GM19452 (cell line): Measurements from ENCODE around the gene RBM22.

ENCODE experiments used
- ATAC-seq: cut with Tn5 transposase; IDR thresholded peaks from one replicate; pipeline ENCODE4 v1.9.1; 2021; ENCODE audit not compliant: unreplicated experiment

RBM22 gene

DNA sequence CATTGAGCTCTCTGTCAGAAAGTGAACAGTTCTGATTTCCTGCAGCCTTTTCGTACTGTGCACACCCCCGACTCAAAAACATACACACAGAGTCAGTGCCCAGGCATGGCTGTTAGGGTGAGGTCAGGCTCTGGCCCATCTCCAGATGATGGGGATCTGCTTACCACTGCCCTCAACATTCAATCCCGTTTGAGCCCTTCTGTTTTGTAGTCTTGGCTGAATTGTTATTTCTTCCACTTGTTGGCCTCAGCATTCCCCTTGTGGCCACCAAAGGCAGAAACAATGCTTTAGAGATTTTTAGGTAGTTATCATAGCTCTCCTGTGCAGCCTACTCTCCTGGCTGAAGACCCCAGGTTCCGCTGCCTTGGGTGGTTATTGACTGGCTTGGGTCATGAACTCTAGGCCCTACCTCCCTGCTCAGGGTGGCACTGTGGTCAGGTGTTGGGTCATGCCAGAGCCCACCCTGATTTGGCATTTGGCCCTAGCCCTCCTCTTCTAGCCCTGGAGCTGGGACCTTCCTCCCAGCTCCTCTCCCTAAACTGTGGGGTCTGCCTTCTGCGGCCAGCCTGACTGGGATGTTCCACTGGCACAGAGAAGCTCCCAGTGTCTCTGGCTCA is 47.6 kb downstream of the RBM22 start:
- ATAC-seq, result no peak

DNA sequence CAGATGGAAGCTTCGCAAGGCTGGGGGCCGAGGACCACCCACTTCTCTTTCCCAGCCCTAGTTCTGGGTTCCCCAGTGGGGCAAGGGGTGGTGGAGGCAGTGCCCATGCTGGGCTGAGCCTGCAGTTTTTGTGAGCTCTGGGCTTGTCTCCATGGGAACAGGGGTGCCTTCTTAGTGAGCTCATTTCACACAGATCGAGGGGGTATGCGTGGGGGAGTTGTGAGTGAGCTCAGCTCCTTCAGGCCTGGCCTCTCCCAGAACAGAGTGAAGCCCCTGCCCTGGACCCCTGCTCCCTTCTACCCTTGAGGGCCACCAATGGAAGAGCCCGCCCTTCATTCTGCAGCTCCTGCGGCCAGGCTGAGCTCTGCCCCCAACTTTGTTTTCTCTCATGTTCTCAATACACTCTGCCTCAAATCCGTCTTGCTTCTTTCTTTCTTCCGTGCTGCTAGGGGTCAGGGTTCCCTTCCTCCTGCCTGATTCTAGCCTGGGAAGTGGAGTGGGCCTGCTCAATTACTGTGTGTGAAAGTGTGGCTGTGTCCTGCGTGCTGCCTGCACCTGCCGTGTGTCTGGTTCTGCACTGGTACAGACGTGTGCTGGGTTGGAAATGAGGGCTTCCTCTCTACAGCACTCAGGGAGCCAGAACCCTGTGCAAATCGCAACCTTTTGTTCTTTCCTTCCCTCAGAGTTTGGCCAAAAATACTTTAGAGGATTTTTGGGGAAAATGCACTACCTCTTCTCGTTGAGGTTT is 48.8 kb downstream of the RBM22 start:
- ATAC-seq, result no peak

DNA sequence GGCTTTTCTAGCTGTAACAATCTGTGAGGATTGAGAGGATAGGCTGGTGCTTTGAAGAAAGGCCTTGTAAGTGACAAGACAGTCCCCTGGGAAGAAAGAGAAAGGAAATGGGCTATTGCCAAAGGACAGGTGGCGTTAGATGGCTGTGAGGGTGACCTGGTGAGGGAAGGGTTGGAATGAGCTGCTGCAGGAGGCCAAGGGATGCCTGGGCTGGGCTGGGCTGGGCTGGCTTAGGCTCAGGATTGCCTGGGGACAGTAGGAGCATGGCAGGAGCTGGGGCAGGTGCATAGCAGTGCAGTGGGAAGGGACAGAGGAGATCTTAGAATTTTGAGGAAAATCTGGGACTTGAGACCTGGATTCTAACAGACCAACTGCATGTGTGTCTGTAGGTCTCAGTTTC is 49.5 kb downstream of the RBM22 start:
- ATAC-seq, result no peak

DNA sequence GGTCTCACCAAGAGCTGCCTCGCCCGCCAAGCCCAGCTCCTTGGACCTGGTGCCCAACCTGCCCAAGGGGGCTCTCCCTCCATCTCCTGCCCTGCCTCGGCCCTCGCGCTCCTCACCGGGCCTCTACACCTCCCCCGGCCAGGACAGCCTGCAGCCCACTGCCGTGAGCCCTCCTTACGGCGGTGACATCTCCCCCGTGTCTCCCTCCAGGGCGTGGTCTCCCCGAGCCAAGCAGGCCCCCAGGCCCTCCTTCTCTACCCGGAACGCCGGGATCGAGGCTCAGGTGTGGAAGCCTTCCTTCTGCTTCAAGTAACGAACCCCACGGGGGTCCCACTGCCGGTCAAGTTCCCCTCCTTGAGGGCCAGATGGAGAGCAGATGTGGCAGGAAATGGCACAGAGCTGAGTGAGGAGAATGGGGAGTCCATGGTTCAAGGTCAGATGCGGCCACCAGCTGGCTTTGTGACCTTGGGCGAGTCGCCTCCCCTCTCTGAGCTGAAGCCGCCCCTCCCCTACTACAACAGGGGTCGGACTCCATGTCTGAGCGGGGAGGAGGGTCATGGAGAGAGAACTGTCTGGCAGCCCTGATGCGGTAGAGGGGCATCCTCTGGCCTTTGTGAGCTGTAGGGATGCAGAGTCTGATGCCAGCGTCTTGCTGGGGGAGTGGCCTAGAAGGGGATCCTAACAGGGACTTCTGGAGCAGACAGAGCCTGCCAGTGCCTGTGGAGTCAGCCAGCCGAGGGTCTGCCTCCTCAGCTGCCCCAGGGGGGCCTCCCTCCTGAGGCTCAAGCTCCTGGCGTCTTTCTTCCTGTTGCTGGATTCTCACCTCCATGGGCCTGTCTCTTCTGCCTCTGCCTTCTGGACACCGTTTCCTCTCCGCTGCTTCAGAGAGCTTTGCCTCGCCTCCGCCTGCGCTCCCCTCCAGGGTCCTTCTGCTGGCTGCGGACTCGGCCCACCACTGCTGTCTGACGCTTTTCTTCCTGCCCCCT is 50.5 kb downstream of the RBM22 start:
- ATAC-seq, result no peak

DNA sequence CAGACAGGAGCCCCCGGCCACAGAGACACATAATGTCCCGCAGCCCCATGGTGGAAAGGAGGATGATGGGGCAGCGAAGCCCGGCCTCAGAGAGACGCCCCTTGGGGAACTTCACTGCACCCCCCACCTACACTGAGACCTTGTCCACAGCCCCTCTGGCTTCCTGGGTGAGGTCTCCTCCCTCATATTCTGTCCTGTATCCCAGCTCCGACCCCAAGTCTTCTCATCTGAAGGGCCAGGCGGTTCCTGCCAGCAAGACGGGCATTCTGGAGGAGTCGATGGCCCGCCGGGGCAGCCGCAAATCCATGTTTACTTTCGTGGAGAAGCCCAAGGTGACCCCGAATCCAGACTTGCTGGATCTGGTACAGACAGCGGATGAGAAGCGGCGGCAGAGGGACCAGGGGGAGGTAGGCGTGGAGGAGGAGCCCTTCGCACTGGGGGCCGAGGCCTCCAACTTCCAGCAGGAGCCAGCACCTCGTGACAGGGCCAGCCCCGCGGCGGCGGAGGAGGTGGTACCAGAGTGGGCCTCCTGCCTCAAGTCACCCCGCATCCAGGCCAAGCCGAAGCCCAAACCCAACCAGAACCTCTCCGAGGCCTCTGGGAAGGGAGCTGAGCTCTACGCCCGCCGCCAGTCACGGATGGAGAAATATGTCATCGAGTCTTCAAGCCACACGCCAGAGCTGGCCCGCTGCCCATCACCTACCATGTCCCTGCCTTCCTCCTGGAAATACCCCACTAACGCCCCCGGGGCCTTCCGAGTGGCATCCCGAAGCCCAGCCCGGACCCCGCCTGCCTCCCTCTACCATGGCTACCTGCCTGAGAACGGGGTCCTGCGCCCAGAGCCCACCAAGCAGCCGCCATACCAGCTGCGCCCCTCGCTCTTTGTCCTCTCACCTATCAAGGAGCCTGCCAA is 51.5 kb downstream of the RBM22 start:
- no peak for ATAC-seq

DNA sequence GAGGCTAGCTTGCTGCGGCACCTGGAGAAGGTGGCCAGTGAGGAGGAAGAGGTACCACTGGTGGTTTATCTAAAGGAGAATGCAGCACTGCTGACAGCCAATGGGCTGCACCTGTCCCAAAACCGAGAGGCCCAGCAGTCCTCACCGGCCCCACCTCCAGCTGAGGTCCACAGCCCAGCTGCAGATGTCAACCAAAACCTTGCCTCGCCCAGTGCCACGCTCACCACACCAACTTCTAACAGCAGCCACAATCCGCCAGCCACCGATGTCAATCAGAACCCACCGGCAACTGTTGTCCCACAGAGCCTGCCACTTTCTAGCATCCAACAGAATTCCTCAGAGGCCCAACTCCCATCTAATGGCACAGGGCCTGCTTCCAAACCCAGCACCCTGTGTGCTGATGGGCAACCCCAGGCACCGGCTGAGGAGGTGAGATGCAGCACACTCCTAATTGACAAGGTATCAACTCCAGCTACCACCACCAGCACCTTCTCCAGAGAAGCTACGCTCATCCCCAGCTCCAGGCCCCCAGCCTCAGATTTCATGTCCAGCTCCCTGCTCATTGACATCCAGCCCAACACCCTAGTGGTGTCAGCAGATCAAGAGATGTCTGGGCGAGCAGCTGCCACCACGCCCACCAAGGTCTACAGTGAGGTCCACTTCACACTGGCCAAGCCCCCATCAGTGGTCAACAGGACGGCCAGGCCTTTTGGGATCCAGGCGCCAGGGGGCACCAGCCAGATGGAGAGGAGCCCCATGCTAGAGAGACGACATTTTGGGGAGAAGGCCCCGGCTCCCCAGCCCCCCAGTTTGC is 52.4 kb downstream of the RBM22 start:
- ATAC-seq, result no peak

DNA sequence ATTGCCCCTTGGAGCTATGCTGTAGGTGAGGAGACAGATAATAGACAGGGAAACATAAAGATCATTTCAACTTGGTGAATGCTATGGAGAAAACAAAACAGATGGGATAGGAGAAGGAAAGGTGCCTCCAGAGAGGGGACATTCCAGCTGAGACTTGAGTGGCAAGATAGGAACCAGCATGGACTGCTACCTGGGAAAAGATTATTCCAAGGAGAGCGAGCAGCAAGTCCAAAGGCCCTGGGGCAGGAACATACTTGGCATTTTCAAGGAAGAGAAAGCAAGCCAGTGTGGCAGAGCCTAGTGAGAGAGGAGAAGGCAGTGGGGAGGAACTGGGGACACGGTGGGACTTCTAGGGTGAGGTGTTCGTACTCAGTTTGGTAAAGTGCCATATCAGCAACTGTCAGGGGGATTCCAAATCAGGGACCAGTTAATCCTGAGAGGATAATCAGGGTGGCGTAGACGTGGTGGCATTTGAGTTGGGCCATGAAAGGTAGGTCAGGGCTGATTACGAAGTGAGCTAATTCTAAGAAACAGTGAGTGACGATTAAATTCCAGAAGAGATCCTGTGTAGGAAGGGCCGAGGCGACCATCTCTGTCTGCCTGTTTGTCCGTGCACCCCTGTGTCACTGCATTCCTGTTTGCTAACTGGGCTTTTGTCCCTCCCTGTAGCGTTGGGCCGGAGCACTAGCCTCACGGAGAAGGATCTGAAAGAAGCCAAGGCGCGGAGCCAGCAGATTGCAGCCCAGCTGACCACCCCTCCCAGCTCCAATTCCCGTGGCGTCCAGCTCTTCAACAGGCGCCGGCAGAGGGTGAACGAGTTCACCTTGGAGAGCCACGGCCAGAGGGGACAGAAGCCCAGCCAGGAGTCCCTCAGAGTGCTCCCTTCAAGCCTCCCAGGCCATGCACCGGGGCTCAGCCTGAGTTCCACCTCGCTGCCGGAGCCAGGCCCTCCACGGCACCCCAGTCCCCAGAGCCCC is 53.3 kb downstream of the RBM22 start:
- ATAC-seq, result no peak

DNA sequence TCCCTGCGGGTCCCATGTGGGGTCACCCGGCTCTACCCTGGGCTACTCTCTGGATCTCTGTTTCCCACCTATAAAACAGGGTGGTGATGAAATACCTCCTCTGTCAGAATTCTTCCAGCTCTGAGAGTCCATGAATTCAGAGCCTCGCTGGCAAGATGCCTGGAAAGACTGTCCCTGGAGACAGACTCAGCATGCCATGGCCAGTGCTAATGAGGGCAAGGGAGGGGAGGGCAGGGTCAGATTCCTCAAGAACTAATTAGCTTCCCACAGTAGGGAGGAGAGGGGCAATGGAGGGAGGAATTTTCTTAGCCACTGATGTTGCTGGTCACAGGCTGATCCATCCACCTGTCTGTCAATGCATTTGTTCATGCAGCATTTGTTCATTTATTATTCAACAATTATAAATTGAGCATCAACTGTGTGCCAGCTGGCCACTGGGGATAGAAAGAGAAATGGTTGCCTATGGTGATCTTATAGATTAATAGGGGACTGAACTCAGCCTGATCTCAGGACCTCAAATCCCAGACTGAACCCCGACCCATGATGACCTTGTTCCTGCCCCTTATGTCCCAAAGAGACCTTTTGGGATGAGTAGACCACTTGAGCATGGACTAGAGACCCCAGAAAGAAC is 55.7 kb downstream of the RBM22 start:
- no peak for ATAC-seq

DNA sequence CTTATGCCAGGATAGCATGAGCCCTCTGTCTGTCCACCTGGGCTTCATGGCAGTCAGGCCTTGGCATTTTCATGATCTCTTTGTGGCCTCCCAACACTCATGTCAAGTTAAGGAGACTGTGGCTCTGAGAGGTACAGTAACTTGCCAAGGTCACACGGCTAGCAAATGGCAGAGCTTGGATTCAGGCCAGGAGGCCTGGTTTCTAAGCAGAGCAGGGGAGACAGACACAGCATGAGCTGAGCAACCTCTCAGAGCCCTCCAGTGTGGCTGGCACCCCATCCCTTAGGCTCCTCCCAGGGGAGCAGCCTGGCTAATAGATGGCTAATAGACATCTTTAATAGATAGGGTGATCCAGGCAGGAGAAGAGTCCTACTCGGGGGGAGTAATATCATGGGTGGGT is 56.3 kb downstream of the RBM22 start:
- no peak for ATAC-seq

DNA sequence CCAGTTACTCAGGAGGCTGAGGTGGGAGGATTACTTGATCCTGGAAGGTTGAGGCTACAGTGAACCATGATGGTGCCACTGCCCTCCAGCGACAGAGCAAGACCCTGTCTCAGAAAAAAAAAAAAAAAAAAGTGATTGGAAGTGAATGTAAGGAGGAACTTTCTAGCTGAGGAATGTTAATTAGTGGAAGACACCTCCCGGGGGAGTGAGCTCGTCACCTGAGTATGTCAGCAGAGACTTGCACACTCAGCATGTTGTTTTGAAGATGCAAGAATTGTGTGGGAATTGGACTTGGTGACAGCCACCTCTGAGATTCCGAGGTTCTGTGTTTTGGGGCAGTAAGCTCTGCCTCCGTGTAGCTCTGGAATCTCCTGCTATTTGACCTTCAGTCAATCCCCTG is 56.8 kb downstream of the RBM22 start:
- ATAC-seq, result no peak

DNA sequence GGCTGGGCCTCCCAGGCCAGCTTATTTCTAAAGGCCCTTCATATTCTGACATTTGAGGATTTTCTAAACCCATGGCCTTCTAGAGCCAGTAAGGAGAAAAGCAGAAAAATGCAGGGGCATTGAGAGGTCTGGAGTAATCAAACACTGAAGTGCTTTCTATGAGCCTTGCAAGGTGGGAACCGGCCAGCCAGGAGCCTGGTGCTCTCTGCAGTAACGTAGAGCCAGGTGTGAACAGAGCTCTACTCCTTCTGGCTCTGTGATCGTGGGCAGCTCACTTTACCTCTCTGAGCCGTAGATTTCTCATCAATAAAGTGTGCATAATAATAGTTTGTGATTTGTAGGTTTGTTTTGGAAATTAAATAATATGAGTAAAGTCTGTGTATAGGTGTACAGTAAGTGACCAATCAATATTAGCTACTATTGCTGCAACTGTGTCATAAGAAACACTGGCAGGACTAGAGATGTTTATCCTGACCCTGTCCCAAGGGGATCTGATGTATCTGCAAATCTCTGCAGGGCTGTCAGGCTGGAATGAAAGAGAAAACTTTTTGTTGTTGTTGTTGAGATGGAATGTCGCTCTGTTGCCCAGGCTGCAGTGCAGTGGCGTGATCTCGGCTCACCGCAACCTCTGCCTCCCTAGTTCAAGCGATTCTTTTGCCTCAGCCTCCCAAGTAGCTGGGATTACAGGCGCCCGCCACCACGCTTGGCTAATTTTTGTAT is 57.7 kb downstream of the RBM22 start:
- ATAC-seq, result no peak

DNA sequence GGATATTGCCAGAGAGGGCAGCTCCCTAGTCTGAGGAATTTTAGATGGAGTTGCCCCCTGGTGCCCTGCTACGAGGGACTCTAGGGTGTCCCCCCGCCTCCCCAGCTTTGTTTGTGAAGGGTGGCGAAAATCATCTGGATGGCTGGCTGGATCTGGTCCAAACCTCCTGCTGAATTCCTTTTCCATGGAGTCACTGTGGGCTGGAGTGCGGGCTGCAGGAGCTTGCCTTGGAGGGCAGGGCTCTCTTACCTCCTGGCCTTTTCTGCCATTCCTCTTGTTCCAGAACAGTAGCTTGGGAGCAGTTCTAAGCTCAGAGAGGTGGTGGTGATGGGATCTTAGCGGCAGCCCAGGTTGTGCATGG is 58.3 kb downstream of the RBM22 start:
- ATAC-seq, result no peak

DNA sequence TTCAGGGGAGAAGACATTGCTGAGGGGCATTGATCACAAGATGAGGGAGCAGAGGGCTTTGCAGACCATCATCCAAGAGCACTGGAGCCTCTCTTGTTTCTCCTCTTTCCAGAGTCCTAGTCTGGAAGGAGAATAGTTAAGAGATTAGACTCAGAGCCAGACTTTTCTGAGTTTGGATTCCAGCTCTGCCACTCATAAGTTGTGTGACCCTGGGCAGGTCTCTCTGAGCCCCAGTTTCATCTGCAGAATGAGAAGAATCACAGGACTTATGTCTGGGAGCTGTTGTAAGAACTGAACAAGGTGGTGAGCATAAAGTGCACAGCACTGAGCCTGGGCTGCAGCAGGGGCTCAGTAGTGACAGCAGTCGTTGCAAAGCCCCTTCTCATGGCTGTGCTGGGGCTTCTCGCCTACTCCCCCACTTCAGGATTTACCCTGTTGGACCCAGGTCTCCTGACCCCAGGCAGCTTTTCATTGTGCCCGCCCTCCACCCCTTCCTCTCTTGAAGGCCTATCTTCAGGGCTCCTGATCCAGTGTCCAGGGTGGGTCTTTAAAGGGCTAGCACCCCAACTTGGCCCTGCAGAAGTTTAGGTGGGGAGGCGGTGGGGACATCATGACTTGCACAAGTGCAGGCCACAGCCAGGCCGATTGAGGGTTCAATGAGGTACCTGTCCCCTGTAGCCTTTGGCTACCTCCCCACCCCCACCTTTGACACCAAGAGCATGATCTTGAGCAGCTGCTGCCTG is 58.9 kb downstream of the RBM22 start:
- ATAC-seq, result no peak

DNA sequence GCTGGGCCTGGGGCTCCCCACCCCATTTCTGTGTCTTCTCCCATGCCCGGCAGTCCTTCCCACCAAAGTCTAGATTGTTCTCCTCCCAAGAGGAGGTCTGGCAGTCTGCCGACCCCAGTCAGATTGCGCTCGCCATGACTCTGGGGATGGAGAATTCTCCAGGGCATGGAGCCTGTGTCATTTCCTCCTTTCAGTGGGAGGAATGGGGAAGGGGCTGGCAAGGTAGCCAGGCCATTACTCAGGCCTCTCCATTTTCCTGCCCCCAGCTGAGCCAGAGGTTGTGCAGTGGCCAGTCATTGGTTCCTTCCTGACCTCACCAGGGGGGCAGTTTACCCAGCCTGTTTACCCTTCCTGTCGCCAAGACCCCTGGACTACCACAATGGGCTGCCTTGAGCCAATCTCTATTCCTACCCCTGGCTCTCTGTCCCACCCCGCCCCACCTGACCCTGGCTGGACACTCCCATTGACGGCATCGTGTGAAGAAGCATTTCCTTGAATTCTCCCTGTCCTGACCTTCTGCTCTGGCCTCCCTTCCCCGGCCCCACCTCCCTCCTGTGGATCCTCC is 59.8 kb downstream of the RBM22 start:
- no peak for ATAC-seq
